Suppressor macrophage (primary cell): ENCODE measurements around the gene MIOS.
"Not testable (repeated sequence)": the region's sequence is repeated elsewhere in the genome, so short reads cannot be mapped to it uniquely, and the experiment has no call there.

ENCODE experiments used
- DNase-seq, 4 experiments: peaks; one replicate each; pipeline ENCODE4 v3.0.0-alpha.2; 2020 to 2022

The MIOS gene

DNA sequence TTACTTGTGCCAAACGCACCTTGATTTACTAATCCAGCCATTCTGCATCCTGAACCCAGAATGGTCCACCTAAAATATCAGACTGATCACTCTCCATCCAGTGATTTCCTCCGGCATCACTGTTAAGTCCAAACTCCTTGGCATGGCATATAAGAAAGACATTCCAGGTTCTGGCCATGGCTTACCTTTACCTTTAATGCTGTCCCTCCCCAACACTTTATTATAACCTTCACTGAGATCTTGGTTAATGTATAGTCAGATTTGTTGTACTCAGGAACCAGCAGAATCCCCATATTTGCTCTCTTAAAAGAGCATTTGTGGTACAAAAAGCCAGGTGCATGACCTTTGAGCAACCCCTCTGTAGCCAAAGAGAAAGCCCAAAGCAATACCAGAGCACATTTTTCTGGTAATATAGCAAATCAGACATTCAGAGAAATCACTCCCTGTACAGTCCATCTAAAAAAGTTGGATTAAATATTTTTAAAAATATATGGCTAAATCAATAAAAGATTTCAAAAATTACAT lies 84.1 kb downstream of the MIOS start:
- no peak for DNase-seq

DNA sequence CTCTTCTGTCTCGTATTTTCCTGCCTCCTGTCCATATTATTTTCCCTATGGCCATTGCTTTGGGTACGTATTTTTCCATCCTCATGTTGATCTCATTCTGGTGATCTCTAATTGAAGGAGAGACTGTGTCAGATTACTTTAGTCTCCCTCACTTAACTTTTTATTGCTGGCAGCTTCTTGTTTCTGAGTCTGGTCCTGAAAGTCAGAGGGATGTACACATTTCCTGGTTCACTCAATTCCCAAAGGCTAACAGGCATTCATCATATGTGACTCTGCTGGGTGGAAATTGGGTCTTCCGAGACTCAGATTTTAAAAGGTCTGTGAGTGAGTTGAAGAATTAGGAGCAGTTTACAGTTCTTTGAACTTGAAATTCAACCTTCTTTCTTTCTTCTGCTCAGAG lies 84.8 kb downstream of the MIOS start:
- DNase-seq = no peak

DNA sequence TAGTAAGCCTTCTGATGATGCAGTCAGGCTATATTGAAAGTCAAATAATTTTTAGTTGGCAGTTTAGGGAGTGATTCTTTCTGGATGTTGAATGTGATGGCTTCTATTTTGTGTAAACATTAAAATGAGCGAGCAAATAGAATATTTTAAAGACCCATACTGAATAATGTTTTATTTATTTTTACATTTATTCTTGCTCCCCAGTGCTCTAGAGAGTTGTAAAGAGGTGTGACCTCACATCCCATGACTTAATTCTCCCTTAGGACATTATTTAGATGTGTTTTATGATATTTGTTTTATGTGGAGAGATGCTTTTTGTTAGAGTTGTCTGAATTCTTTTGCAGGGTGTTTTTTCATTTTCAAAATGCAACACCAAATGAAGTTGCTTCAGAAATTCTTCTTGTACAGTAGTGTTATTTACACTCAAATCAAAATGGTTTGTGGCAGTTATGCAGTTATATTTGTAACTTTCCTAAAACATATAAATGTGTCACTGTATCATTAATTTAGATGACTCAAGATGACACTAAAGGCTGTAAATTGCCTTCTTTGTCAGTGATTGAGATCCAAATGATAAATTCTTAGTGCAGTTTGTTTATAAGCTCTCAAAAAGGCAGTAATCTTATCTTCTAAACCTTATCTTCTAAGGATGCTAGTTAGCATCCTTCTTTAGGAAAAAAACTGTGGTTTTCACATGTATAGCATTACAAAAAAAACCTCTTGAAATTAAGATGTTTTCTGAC lies 86.3 kb downstream of the MIOS start:
- no peak for DNase-seq

DNA sequence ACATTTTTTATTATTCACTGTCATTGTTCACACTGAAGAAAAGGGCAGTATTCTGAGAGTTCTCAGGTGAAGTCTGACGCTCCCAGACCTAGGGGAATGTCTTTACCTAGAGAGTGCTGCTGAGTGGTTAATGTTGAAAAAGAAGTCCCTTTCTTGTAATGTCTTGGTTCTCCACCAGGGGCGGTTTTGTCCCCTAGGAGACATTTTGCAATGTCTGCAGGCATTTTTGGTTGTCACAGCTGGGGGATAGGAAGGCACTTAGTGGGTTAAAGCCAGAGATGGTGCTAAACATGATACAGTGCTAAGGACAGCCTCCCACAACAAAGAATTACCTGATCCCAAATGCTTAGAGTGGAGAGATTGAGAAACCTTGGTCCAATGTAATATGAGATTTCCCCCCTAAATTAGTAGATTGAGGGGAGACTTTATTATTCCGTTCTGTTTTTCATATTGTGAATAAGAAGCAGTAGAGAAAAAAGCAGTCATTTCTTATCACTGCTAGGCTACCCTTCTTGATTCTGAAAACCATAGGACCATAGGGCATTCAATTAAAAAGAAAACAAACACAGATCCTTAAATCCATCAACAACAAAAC lies 87.0 kb downstream of the MIOS start:
- peak in 3 of 4 experiments; percentile 21 to 31 (median 31) for DNase-seq

DNA sequence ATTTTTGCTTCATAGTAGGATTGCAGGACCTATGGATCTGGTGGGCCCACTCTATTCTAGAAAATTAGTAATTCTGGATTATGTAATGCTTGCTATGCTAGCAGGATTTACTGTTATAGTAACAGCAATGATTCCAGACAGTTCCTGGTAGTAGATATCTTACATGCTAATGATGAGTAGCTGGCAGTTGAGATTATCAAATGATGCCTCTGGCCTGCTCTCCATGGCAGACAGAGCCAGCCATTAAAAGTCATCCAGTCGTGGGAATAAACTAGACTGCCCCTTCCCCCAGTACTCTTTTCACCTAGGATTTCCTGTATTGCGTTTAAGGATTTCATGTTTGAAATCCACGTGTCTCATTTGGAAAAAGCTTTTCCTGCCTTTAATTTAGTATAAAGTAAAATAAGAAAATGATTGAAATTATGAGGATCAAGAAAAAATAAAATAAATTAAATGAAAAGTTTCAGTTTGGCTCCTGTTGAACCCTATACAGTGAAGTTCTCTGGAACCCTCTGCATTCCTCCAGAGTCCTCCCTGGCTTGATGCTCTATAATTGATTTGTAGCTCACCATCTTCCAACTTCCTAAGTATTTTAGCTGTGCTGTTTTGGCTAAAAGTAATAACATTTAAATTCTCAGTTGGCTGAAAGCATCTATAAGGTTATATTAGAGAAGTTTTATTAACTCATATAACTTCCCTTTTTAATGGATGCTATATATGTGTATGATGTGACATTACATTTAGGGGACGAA lies 88.5 kb downstream of the MIOS start:
- no peak for DNase-seq

DNA sequence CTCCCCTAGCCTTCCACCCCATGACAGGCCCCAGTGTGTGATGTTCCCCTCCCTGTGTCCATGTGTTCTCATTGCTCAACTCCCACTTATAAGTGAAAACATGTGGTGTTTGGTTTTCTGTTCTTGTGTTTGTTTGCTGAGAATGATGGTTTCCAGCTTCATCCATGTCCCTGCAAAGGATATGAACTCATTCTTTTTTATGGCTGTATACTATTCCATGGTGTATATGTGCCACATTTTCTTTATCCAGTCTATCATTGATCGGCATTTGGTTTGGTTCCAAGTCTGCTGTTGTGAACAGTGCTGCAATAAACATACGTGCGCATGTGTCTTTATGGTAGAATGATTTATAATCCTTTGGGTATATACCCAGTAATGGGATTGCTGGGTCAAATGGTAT lies 89.8 kb downstream of the MIOS start:
- not testable (repeated sequence) for DNase-seq
